Testis (tissue), 5 donors: Measurements from ENCODE around the gene RAB22A. TPM values are rescaled to one million over a fixed set of nuclear protein-coding genes. Genes with fewer than 3 reads are reported as not detected.

Experiments used
- DNase-seq: peaks from one replicate; pipeline ENCODE4 v3.0.0-alpha.2; 2019
- H3K27ac ChIP-seq, 2 donors: fragments of 200-600 bp; sonication (generic); one replicate each; pipeline ENCODE4 v1.5.1; 2019
- H3K27me3 ChIP-seq: fragments of 200-600 bp; sonication (generic); one replicate; pipeline ENCODE4 v1.5.1; 2019
- H3K36me3 ChIP-seq: fragments of 200-600 bp; sonication (generic); one replicate; pipeline ENCODE4 v1.5.1; 2017; ENCODE audit warnings: low read depth; ENCODE audit errors: missing control alignments
- H3K4me1 ChIP-seq: fragments of 200-600 bp; sonication (generic); one replicate; pipeline ENCODE4 v1.5.1; 2019
- H3K4me3 ChIP-seq, 2 donors: fragments of 200-600 bp; sonication (generic); one replicate each; pipeline ENCODE4 v1.5.1; 2017 to 2019
- H3K9me3 ChIP-seq: fragments of 200-600 bp; sonication (generic); one replicate; pipeline ENCODE4 v1.5.1; 2017
- CTCF ChIP-seq, 3 experiments: fragments of 450-650 bp in 2 of 3; fragments of 200-600 bp in 1 of 3; sonication (generic) in 1 of 3; IDR thresholded peaks; one replicate each; pipeline ENCODE4 v1.5.1; 2016 to 2019; ENCODE audit warnings: antibody characterized with exemption in 3 of 3, mild to moderate bottlenecking in 2 of 3, moderate library complexity in 1 of 3
- POLR2A ChIP-seq: fragments of 450-650 bp; IDR thresholded peaks from one replicate; pipeline ENCODE4 v1.6.1; 2017; ENCODE audit warnings: antibody characterized with exemption, mild to moderate bottlenecking, moderate library complexity
- WGBS, 2 donors: methylation state at CpG; one replicate each; pipeline ENCODE4 v1.1.5; 2018; 5-methylcytosine and 5-hydroxymethylcytosine counted together
- intact Hi-C: fragments of 100-400 bp; cut with DNase I; formaldehyde crosslinking; loops from one replicate; pipeline ENCODE4 v1.15.1; 2023; ENCODE audit warnings: low total_unique reads
- long read RNA-seq, 2 donors: transcript quantifications; one replicate each; lab custom pipeline, GENCODE V29; 2026
- polyA plus RNA-seq: library from polyadenylated mRNA; stranded (reverse); fragments of 350-450 nt; fragmentation: Illumina TruSeq; extraction: RNeasy Lipid Tissue Mini Kit (QIAGEN cat#74804); gene quantifications from one replicate; pipeline ENCODE4 v1.2.3, GENCODE V29; 2014; ENCODE audit warnings: low read depth, low replicate concordance; ENCODE audit not compliant: insufficient read depth
- total RNA-seq, 2 donors: library from RNA; depleted of rRNA; stranded (reverse); fragments of >200 nt; gene quantifications; one replicate each; pipeline ENCODE4 v1.2.3, GENCODE V29; 2016

Gene RAB22A, protein sequence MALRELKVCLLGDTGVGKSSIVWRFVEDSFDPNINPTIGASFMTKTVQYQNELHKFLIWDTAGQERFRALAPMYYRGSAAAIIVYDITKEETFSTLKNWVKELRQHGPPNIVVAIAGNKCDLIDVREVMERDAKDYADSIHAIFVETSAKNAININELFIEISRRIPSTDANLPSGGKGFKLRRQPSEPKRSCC
- total RNA-seq (10 to 100 TPM; 19.2 to 20.8 TPM), polyA plus RNA-seq (11.2 TPM)
- long read RNA-seq, donor 1, full-length matches to known transcripts, result 18 of 37 reads
- long read RNA-seq, donor 1, partial matches to known transcripts, result 19 of 37 reads
- long read RNA-seq, donor 1, other reads (novel, unspliced or antisense), result 0 of 37 reads
- long read RNA-seq, donor 2, full-length matches to known transcripts, result 8 of 24 reads
- long read RNA-seq, donor 2, partial matches to known transcripts, result 16 of 24 reads
- long read RNA-seq, donor 2, other reads (novel, unspliced or antisense), result 0 of 24 reads

DNA sequence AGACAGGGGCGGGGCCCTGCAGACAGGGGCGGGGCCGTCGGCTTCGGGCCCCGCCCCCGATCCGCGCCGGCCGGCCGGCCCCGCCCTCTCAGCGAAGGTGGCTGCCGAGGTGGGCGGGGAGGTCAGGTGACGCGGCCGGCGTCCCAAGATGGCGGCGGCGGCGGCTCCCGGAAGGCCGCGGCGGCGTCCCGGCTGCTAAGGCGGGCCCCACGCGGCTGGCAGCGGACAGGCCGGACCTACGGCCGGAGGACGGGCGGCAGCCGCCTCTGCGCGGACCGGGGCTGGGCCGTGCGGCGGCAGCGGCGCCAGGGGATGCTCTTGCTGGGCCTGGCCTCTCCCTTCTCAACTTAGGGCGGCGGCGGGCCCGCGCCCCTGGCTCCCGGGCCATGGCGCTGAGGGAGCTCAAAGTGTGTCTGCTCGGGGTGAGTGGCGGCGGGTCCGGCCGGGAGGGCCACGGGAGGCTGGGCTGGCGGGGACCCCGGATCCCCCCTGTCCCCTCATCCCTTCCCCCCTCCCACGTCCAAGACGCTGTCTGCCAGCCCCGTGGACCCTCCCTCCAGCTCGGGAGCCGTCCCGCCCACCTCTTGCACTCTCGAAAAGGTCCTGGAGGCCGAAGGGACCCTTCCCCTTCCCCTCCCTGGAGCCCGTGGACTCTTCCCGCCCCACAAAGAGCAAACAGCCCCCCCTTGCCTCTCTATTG, at the start of gene RAB22A:
Gene RAB22A (plus strand): TSS at position 125 of the 700 bp plus-strand sequence. CDS start 262 bp downstream, at position 387.
- peak; percentile 87 for DNase-seq
- H3K4me1 ChIP-seq, result peaks cover 6% of the 10 kb centered on the region
- H3K9me3 ChIP-seq, result no peaks in the 10 kb centered on the region
- intact Hi-C loops, result no loop called here
- H3K36me3 ChIP-seq, result no peaks in the 10 kb centered on the region
- H3K27ac ChIP-seq, result peak within 1 kb of the TSS; percentile 79 to 83
- H3K27me3 ChIP-seq, result no peaks in the 10 kb centered on the region
- 0 to 1% methylated on average over 11 to 42 of the region's 73 CpGs for WGBS, 2 donors
- peak within 1 kb of the TSS; percentile 98 to 99 for H3K4me3 ChIP-seq
- TF ChIP-seq CTCF (IDR thresholded peaks at IDR 0.05) (no peak), POLR2A (peak; percentile 19)

DNA sequence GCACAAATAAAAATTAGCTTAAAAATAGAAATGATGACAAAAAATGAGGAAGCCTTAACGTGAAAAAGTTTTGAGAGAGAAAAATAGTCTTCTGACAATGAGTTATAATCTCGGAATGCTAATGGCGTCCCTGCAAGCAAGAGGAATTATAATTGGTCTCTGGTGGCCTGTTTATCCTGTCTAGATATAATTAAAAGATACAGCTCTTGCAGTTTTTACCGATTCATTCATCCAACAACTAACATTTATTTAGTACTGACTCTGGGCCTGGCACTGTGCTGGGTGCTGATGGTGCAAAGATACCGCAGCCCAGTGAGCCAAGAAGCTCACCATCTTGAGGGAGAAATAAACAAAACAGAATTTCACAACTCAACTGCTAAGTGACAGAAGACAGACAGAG, 49.5 kb upstream of the RAB22A start:
- no peaks in the 10 kb centered on the region for H3K9me3 ChIP-seq
- 73 to 85% methylated on average over 5 of the region's 5 CpGs for WGBS, 2 donors
- H3K36me3 ChIP-seq, result no peaks in the 10 kb centered on the region
- no peaks in the 10 kb centered on the region for H3K4me1 ChIP-seq
- intact Hi-C loops, result no loop called here
- no peaks in the 10 kb centered on the region for H3K27me3 ChIP-seq
- no peak overlapping the region for H3K4me3 ChIP-seq
- TF ChIP-seq POLR2A, result no peak
- no peak for TF ChIP-seq CTCF (IDR thresholded peaks at IDR 0.05)
- DNase-seq, result no peak
- no peak overlapping the region for H3K27ac ChIP-seq

DNA sequence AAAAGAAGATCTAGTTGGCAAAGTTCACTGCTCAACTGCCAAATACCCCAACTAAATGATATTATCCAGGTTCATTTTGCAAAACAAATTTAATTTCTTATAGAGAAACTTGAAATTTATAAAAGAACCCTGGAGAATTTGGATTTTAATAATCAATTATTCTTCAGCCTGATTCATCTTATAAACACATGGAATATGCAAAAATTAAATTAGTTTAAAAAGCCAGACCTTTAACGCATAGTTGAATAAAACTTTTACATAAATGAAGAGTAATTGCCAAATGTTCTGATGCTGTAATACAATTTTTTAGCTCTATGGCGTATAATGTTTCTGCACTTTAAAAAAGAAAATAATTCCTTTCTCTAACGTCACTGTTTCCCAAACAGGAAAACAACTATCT, 47.9 kb upstream of the RAB22A start:
- Histone ChIP-seq H3K4me1 (no peaks in the 10 kb centered on the region), H3K4me3 (no peak overlapping the region), H3K9me3 (no peaks in the 10 kb centered on the region), H3K36me3 (no peaks in the 10 kb centered on the region), H3K27me3 (no peaks in the 10 kb centered on the region), H3K27ac (no peak overlapping the region)
- DNase-seq, result no peak
- intact Hi-C loops, result no loop called here
- TF ChIP-seq POLR2A, result no peak
- TF ChIP-seq CTCF (IDR thresholded peaks at IDR 0.05), result no peak
- WGBS, 2 donors, result 78 to 91% methylated on average over 3 of the region's 3 CpGs

DNA sequence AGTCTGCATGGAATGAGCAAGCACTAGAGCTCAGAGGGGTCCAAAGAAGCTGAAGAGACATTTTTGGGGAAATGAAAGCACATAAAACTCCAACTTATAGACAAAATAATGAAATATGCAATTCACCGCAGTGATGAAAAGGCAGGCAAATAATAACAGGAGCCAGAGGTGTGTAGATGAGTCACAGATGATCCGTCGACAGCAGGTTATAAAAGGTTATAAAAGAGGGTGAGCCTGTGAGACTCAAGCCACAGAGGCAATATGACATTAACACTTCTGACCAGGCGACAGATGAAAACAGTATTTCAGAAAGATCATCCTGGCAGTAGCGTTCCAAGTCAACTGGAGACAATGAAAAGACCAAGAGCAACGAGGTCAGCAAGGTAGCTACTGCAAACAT, 45.2 kb upstream of the RAB22A start:
- no peaks in the 10 kb centered on the region for H3K9me3 ChIP-seq
- no peaks in the 10 kb centered on the region for H3K4me1 ChIP-seq
- intact Hi-C loops, result no loop called here
- 91 to 92% methylated on average over 6 of the region's 6 CpGs for WGBS, 2 donors
- DNase-seq, result no peak
- H3K4me3 ChIP-seq, result no peak overlapping the region
- no peak overlapping the region for H3K27ac ChIP-seq
- no peaks in the 10 kb centered on the region for H3K27me3 ChIP-seq
- no peaks in the 10 kb centered on the region for H3K36me3 ChIP-seq
- TF ChIP-seq POLR2A, result no peak
- no peak for TF ChIP-seq CTCF (IDR thresholded peaks at IDR 0.05)
